A204.1 (cell line): ENCODE data around the gene SLK.

Experiments used
- FAIRE-seq: peaks from 2 replicates; lab custom pipeline; 2012; peaks lifted over from hg19 to GRCh38; lab: Jason Lieb, UNC

The SLK gene

DNA sequence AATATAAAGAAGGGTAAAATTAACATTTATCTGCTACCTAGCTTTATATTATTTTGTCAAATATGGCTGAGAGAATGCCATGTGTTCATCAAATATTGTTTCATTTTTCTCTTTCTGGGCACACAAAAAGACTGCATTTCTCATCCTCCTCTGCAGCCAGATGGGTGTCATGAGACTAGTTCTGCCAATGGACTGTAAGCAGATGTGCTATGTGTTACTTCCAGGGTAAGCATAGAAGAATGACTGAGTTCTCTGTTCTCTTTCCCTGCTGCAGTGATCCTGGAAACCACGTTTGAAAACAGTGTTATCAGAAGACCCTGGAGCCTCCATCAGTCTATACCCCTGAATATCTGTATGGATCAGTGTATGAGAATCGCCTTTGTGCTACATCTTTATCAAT is 24.1 kb upstream of the SLK start:
- FAIRE-seq, result no peak

DNA sequence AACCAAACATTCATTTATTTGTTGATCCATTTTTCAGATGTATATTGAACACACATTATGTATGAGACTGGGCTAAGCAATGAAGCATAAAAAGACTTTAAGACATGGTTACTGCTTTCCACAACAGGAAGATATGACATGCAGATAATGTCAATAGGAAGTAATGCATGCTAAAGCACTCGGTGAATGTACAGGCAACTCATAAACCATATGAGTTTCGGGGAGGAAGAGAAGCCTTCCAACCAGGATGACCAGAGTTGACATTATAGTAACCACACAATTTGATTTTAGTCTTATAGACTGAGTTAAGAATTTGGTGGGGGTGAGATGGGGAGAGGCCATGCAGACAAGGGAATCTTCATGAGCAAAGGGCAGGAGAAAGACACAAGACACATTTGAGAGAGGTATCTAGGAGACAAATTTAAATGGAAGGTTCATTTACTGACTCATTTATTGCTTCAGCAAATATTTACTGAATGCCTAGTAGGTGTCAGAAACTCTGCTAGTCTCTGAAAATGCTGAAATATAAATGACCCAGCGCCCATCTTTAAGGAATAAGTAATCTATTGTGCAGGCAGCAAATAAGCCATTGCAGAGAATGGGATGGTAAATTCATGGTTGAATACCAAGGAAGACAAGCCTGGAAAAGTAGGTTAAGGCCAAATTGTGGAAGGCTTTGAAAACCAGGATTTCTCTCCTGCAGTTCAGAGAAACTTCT is 19.0 kb upstream of the SLK start:
- FAIRE-seq, result no peak

DNA sequence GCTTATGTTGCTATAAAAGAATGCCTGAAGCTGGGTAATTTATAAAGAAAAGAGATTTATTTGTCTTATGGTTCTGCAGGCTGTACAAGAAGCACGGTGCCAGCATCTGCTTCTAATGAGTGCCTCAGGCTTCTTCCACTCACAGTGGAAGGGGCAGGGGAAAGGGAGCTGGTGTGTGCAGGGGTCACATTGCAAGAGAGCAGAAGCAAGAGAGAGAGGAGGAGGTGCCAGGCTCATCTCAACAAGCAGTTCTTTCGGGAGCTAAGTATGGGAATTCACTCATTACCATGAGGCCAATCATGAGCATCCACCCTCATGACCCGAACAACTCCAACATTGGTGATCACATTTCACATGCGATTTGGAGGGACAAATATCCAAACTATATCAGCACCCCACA is 17.2 kb upstream of the SLK start:
- no peak for FAIRE-seq

DNA sequence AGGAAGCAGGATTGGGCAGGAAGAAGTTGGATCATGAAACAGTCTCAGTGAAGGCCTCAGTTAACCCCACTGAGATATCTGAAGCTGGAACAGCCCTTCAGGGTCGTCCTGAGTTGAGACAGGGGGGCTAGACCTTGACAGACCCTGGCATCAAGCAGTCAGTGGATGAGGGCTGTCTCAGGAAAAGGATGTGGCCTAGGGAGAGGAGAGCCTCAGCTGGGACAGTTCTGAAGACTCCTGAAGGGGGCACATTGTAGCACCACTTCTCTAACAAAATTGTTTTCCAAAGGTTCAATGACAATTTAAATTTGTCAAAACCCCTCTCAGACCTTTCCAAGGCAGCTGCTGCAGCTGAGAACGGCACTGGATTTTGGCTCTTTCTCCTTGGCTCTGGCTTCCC is 15.8 kb upstream of the SLK start:
- no peak for FAIRE-seq

DNA sequence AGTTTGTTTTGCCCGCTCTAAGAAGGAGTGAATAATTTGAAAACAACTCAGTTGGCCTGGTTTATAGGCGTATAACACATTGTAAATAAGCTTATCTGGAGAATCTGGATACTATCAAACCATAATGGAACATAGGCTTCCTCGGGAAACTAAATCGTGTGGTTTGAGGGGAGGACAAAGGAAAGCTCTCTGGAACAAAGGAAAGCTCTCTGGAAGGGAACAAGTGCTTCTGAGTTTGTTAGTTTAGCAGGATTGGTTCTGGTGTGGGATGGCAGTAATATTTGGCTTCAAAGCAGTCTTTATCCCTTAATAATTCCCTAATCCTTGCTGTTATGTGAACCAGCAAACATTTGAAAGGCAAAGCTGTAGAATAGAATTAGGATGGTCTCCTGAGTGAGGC is 15.0 kb upstream of the SLK start:
- no peak for FAIRE-seq

DNA sequence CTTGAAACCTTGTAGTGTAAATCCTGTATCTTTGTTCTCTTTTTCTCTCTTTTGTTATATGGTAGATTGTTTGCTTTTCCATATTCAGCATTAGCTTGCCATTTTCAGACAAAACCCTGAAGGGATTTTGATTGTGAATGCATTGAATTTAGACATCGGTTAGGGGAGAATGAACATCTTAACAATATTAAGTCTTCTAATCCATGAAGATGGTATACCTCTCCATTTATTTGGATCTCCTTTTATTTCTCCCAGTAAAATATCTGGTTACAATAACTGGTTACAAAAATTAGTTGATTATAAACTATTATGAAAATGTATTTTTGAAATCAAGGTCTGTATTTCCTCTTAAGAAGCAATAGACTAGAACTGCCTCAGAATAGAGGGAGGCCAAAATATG is 12.4 kb upstream of the SLK start:
- FAIRE-seq, result no peak

DNA sequence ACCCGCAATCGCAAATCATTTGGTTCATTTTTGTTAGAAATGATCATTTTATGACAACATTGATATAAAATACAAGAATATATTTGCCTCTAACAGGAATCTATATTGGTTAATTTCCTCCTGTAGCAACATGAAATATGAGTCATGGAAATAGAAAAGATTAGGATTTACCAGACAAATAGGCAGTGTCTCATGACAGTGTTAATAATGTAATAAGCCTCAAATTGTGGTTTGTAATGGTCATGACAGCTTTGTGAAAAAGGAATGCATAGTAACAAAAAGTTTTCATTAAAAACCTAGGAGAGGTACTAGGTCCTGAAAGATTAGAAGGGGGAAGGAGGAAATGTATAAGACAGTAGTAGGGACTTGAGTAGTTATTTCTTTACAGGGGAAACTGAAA is 7.9 kb upstream of the SLK start:
- FAIRE-seq, result no peak

DNA sequence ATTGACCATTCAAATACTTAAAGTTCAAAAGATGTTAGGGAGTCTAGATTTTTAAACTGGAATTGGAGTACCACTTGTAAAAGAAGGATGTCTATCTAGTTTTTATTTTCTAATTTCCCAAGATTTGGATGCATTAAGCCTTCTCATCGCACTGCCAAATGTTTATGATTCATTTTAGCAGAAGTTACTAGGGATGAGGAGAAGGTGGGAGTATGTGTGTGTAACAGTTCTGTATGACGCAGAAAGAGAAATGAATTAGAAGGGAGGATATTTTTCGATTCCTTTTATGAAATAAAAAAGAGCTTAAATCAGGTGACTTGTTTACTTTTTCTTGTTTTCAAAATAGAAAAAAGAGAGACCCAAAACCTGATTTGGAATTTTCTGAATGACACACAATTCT is 6.8 kb upstream of the SLK start:
- no peak for FAIRE-seq

DNA sequence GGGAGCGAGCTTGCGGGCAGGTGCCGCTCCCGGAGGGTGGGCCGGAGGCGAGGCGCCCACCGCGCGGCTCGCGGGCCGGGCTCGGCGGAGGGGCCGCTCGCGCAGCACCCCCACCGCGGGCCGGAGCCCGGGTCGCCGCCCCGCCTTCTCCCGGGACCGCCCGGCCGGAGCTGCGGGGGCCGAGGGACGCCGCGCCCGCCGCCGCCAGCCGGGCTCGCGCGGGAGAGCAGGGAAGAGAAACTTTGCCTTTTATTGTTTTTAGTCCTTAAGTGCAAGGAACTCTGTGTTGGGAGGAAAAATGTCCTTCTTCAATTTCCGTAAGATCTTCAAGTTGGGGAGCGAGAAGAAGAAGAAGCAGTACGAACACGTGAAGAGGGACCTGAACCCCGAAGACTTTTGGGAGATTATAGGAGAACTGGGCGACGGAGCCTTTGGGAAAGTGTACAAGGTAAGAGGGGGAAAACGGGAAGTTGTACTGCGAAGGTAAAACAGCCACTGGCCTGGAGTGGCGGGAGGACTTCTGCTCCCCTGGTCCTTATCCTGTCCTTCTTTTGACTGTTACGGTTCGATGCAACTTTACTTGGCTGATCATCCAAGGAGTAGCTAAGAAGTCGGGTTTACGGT is 620 bp downstream of the SLK start:
- no peak for FAIRE-seq

DNA sequence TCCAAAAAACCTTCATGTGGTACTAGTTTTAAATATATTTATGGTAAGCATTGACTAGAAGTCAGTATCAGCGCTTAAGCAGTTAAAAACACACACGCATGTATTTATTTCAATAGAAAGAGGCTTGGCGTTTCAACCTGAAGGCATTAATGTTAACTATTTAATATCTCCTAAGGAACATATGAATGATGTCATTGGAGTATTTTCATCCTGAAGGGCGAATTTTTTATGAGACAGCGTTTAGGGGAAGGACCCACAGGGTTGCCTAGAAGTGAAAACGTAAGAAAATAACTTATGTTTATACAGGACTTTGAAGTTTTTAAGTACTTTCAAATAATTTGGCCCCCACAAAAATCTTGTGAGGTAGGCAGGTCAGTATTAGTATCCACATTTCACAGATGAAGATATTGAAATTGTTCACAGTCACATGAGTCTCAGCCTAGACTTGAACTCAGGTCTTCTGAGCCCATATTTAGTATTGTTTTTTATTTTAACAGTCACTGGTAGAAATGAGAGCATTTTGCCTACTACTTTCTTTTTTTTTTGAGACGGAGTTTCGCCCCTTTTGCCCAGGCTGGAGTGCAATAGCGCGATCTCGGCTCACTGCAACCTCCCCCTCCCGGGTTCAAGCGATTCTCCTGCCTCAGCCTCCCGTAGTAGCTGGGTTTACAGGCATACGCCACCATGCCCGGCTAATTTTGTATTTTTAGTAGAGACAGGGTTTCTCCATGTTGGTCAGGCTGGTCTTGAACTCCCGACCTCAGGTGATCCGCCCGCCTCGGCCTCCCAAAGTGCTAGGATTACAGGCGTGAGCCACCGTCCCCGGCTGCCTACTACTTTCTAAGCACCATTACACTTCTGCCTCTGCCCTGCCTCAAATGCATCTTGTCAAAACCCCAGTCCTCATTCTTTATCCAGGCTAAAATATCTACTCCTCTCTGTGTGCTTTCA is 1.8 kb downstream of the SLK start:
- no peak for FAIRE-seq

DNA sequence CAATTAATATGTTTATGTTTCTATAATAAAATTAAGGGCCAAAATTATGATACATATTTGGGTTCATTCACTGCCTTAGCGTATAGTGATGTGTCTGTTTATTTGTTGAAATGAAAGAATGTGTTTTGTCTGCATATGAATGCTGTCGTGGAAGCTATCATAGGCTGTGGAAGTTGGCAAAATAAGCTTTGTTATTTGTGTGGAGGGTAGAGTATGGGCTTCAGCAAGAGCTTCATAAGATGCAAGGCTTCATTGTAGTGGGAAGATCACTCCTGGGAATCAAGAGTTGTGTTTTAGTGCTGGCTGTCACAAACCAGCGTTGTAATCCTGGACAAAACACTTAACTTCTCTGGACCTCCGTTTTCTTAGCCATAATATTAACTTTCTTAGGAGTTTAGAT is 2.5 kb downstream of the SLK start:
- no peak for FAIRE-seq

DNA sequence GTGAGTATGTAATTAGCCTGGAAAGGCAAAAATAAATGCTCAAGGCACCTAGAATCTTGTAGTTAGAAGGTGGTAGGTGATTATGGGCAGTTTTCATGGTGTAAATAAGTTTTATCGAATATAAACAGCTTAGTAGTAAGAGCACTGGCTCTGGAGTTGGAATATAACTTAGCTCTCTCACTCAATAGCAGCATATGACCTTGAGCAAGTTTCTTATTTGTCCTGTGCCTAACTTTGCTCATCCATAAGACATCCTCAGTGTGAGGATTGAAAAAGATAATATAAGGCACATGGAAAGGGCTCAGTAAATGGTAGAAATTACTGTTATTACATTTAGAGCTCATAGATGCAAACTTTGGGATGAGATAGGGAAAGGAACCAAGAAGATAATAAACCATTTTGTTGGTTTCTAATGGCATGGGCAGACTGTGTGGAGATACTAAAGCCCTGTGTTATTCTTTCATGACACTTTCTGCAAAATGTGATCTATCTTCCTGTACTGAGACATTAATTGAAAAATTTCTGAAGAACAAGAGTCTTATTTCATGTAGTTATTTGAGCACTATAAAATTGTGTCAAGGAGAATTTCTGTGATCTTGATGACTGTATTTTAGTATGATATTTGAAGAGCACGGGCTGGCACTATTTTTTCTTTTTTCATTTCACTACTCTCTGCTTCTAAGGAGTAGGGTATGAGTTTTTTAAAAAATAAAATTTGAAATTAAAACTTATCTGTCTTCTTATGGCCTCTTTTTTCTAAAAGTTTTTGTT is 3.1 kb downstream of the SLK start:
- FAIRE-seq, result no peak

DNA sequence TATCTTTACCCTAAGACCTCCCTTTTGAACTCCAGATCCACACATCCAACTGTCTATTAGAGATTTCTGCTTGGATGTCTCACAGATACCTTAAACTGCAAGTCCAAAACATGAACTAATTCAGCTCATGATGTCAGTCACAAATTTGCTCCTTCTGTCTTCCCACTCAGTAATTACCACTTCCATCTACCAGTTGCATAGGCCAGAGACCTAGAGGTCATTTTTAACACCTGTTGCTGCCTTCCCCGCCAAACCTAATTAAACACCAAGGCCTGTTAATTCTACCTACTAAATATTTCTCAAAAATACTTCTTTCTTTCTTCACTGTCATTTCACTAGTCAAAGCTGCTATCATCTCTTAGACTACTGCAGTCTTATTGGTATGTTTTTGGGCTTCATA is 8.2 kb downstream of the SLK start:
- FAIRE-seq, result no peak

DNA sequence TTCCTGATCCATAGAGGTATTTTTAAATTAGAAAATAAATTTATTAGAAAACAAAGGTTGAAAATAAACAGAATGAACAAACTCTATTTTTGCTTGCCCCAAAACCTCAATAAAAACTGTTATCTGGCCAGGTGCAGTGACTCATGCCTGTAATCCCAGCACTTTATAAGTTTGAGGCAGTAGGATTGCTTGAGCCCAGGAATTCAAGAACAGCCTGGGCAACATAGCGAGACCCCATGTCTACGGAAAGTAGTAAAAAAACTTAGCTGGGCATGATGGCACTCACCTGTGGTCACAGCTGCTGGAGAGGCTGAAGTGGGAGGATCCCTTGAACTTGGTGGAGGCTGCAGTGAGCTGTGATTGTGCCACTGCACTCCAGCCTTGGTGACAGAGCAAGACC is 10.3 kb downstream of the SLK start:
- FAIRE-seq, result no peak

DNA sequence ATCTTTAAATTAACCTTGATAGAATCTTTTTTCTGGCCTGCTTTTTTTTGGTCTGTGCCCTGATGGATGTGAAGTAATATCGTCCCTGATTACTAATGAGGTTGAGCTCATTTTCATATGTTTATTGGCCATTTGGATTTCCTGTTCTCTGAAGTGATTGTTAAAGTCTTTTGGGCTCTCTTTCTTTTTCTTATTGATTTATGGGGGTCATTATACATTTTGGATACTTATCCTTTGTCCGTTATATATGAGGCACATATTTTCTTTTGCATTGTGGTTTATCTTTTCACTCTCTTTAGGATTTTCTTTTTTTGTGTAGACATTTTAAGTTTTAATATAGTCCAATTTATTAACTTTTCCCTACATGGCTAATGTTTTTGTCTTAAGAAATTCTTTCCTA is 12.6 kb downstream of the SLK start:
- FAIRE-seq, result peak; percentile 43

DNA sequence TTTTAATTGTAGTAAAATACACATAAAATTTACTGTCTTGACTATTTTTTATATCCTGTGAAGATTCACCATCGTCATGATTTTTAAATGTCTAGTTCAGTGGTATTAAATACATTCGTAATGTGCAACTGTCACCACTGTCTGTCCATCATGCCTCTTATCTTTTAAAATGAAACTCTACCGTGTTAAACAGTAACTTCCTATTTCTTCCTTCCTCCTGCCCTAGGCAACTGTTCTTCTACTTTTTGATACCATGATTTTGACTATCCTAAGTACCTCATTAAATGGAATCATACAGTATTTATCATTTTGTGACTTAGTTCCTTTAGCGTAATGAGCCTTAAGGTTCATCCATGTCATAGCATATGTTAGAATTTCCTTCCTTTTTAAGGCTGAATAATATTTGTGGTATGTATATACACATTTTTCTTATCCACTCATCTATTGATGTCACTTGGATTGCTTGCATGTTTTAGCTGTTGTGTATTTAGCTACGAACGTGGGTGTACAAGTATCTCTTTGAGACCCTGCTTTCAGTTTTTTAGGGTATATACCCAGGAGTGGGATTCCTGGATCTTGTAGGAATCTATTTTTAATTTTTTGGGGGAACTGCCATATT is 13.5 kb downstream of the SLK start:
- no peak for FAIRE-seq

DNA sequence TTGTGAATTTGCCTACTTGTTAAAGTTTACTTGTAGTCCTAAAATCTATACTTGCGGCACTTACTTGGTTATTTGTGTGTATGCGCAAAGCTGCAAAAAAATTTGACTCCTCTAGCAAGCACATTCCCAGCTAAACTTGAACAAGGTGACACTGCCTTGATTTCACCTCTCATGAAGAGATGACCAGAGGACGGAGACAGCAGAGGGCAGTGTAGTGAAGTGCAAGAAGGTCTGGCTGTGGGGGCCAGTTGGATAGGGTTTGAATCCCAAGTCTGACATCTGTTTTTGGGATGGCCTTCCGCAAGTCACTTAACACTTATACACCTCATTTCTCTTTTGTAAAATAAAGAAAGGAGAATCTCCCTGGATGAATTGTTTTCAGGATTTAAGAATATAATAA is 15.7 kb downstream of the SLK start:
- no peak for FAIRE-seq

DNA sequence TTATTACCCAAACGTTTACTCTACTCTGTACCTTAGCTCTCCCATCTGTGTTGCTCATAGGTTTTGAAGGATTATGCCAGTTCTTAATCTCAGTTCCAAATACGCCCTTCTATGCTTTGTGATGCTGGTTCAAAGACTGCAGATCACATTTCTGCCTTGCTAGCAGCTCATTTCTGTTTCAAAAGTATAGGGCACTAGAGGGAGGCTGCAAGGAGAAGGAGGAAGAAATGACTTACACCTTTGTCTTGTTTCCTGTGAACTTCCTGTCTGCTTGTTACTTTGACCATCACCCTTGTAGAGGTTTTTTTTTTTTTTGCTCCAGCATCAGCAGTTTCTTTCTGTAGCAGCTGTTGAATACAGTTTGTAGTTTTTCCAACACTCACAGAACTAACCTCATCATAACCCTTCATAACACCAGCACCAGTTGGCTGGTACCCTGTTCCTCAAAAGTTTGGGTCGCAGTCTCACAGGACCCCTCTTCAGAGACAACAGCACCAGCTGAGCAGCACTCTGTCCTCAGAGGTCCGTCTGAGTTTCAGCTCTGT is 16.5 kb downstream of the SLK start:
- no peak for FAIRE-seq

DNA sequence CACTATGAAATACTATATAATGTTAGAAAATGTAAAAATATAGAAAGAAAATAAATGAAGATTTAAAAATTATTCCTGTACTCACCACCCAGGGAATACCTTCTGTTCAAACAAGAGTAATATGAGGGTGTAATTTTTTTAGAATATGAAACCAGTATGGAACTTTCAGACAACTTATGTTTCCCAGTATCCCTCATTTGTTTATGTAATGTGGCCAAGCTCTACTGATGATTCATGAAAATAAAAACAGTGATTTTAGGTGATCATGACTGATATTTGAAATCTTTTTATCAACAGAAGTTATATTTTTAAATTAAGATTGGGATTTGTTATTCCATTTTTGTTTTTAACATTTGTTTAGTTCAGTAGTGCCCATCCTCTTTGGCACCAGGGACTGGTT is 18.8 kb downstream of the SLK start:
- peak; percentile 88 for FAIRE-seq

DNA sequence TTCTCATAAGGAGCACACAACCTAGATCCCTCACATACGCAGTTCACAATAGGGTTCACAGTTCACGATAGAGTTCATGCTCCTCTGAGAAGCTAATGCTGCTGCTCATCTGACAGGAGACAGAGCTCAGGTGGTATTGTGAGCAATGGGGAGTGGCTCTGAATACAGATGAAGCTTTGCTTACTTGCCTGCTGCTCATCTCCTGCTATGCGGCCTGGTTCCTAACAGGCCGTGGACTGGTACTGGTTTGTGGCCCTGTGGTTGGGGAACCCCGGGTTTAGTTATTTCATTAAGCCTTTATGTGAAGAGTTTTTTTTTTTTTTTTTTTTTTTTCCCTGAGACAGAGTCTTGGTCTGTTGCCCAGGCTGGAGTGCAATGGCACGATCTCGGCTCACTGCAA is 19.4 kb downstream of the SLK start:
- no peak for FAIRE-seq

DNA sequence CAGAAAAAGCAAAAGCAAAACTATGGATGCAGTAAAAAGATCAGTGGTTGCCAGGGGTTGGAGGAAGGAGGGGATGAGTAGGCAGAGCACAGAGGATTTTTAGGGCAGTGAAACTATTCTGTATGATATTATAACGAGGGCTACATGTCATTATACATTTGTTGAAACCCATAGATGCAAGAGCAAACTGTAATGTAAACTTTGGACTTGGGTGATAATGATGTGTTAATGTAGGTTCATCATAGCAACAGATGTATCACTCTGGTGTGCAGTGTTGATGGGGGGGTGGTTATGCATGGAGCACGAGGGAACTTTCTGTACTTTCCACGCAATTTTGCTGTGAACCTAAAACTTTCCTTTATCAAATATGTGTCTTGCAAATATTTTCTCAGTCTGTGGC is 23.2 kb downstream of the SLK start:
- FAIRE-seq, result no peak

DNA sequence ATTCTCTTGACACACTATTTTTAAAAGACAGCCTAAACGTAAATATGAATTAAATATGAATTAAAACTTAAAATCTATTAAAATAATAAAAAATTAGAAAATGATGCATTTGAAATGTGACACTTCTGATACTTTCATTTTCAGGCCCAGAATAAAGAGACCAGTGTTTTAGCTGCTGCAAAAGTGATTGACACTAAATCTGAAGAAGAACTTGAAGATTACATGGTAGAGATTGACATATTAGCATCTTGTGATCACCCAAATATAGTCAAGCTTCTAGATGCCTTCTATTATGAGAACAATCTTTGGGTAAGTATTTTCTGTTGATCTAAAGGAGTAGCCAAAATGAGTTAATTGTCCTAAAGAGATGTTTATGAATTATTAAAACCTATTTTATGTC is 23.6 kb downstream of the SLK start:
- FAIRE-seq, result peak; percentile 73
